Lower leg skin (tissue), 4 donors: ENCODE data around the gene MIPEP. TPM values are rescaled to one million over a fixed set of nuclear protein-coding genes. Genes with fewer than 3 reads are reported as not detected.

Experiments used
- DNase-seq, 2 donors: peaks; one replicate each; pipeline ENCODE4 v3.0.0-alpha.2; 2019; ENCODE audit warnings: low spot score in 2 of 2
- H3K4me3 ChIP-seq: fragments of 200-600 bp; sonication (generic); 2 replicates; pipeline ENCODE4 v1.5.1; 2017; ENCODE audit warnings: mild to moderate bottlenecking, low read depth; ENCODE audit not compliant: poor library complexity, severe bottlenecking
- POLR2A ChIP-seq, 2 donors: fragments of 450-650 bp; IDR thresholded peaks; one replicate each; pipeline ENCODE4 v1.6.1; 2016 to 2017; ENCODE audit warnings: antibody characterized with exemption in 2 of 2, mild to moderate bottlenecking in 1 of 2, moderate library complexity in 1 of 2
- whole genome bisulfite sequencing, 2 donors: methylation state at CpG; one replicate each; pipeline ENCODE4 v1.1.5; 2018; 5-methylcytosine and 5-hydroxymethylcytosine counted together
- intact Hi-C: fragments of 100-400 bp; cut with DNase I; formaldehyde crosslinking; loops from one replicate; pipeline ENCODE4 v1.15.0; 2023; ENCODE audit warnings: low total_unique reads
- total RNA-seq, 4 donors: library from RNA; depleted of rRNA; stranded (reverse); fragments of >200 nt; gene quantifications; one replicate each; pipeline ENCODE4 v1.1.0, GENCODE V29; 2016
- TF ChIP-seq, protein P1 (sequence below), 3 donors: fragments of 450-650 bp; IDR thresholded peaks; one replicate each; pipeline ENCODE4 v1.5.1; 2016; ENCODE audit warnings: antibody characterized with exemption in 3 of 3, mild to moderate bottlenecking in 3 of 3, moderate library complexity in 2 of 3

MIPEP gene
- total RNA-seq, 4 donors from 2014 or later: 22.8 to 50.4 (median 32.5) TPM

DNA sequence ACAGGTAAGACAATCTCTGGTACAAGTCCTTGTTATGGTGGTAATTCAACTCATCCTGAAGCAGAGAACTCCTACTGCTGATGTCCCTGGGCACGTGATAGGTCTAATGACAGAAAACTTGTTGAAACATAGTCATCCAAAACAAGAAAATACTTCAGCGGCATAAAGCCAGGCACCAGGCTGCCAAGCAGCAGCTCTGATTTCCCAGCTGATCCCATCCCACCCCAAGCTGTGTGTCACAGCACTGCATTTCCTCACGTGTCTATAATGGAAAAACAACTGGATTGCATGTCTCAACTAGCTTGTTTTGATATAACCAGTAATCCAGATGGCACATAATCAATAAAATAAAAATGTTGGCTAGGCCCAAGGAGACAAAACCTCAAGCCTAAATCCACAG, 64.8 kb downstream of the MIPEP start:
- no peak for TF ChIP-seq POLR2A (IDR thresholded peaks at IDR 0.05)
- TF ChIP-seq, protein P1, sequence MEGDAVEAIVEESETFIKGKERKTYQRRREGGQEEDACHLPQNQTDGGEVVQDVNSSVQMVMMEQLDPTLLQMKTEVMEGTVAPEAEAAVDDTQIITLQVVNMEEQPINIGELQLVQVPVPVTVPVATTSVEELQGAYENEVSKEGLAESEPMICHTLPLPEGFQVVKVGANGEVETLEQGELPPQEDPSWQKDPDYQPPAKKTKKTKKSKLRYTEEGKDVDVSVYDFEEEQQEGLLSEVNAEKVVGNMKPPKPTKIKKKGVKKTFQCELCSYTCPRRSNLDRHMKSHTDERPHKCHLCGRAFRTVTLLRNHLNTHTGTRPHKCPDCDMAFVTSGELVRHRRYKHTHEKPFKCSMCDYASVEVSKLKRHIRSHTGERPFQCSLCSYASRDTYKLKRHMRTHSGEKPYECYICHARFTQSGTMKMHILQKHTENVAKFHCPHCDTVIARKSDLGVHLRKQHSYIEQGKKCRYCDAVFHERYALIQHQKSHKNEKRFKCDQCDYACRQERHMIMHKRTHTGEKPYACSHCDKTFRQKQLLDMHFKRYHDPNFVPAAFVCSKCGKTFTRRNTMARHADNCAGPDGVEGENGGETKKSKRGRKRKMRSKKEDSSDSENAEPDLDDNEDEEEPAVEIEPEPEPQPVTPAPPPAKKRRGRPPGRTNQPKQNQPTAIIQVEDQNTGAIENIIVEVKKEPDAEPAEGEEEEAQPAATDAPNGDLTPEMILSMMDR (IDR thresholded peaks at IDR 0.05): no peak
- peak; percentile 89 to 92 for DNase-seq
- no peak overlapping the region for H3K4me3 ChIP-seq
- intact Hi-C loops: no loop called here
- 30 to 33% methylated on average over 3 of the region's 3 CpGs for WGBS, 2 donors

DNA sequence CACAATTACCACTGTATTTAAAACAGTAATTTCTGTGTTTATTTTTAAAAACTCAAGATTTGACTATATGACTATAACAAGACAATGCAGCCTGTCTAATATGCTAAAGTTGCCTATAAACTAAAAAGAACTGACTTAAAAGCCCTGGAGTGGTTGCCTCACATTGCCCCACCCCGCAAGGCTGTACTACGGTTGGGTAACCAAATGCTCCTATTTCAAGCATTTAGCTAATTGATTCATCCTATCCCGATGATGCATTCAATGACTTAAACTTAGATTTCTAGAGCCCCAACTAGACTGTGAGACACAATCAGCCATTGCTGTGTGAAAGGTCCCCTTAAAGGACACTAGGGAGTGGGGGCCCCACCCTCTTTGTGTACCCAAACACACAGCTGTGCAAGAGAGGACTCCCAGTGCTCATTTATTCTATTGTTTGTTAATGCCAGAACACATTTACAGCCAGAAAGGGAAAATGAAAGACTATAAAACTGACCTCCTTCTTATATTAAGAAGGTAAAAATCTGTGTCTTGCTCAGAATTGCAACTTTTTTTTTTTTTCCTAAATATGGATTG, 66.9 kb downstream of the MIPEP start:
- WGBS, 2 donors: 55 to 70% methylated on average over 3 of the region's 3 CpGs

DNA sequence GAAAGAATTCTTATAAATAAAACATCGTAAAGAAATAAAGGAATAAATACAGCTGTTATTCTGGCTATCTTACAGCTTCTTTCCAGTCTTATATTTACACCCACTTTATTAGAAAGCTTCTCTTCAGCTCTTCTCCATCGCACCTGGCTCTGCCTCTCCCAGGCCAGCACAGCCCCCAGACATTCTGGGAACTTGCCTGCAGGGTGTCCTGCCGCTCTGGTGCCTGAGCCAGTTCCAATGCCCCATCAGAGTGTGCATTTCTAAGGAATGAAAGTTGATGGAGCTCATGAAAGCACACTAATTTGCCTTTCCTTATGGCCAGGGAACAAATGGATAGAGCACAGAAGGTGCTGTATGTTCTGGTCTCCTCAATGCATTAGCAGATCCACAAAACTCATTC, 68.7 kb downstream of the MIPEP start:
- WGBS, 2 donors: 58 to 70% methylated on average over 3 of the region's 3 CpGs
- intact Hi-C loops: no loop called here
- no peak for TF ChIP-seq POLR2A (IDR thresholded peaks at IDR 0.05)
- TF ChIP-seq, protein P1 (IDR thresholded peaks at IDR 0.05): no peak

More for the DNA sequence above, 66.9 kb downstream of the MIPEP start:
- no peak for DNase-seq
- intact Hi-C loops: no loop called here
- TF ChIP-seq, protein P1 (IDR thresholded peaks at IDR 0.05): no peak
- no peak for TF ChIP-seq POLR2A (IDR thresholded peaks at IDR 0.05)
- no peak overlapping the region for H3K4me3 ChIP-seq

DNA sequence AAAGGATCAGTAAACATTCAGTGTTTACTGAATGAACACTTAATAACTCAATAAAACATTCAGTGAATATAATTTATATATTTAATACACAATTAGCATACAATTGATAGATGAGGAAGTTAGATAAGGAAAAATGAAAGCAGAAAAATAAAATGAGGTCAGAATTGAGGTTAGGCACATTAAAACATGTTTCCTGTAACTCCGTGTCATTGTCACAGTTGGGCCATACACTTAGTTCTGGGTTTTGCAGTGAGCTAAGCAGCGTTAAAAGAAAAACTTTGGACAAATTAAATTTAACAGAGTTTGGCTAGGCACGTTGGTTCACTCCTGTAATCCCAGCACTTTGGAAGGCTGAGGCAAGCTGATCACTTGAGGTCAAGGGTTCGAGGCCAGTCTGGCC, 71.4 kb downstream of the MIPEP start:
- intact Hi-C loops: no loop called here

More for the DNA sequence above, 68.7 kb downstream of the MIPEP start:
- H3K4me3 ChIP-seq: no peak overlapping the region
- no peak for DNase-seq

DNA sequence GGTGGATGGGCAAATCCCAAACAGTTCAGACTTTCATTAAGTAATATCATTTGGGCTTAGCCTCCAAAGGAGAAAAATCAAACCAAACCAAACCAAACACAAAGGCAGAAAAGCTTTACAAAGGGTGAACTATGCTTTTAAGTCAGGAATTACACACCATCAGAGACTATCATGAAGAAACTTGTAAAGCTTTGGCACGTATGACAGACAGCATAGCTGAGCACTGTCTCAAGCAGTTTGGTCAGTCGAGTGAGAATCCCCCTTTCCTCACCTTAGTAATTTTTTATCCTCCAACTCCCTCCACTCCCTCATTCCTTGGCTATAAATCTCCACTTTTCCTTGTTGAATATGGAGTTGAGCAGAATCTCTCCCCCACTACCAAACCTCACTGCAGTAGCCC, 72.1 kb downstream of the MIPEP start:
- H3K4me3 ChIP-seq: no peak overlapping the region
- intact Hi-C loops: no loop called here
- TF ChIP-seq, protein P1 (IDR thresholded peaks at IDR 0.05): no peak
- TF ChIP-seq POLR2A (IDR thresholded peaks at IDR 0.05): no peak
- whole genome bisulfite sequencing, 2 donors: 55 to 59% methylated on average over 2 of the region's 2 CpGs
- DNase-seq: no peak

More for the DNA sequence above, 71.4 kb downstream of the MIPEP start:
- TF ChIP-seq POLR2A (IDR thresholded peaks at IDR 0.05): no peak
- TF ChIP-seq, protein P1 (IDR thresholded peaks at IDR 0.05): no peak
- DNase-seq: no peak
- 78 to 87% methylated on average over 4 of the region's 4 CpGs for WGBS, 2 donors
- H3K4me3 ChIP-seq: no peak overlapping the region

DNA sequence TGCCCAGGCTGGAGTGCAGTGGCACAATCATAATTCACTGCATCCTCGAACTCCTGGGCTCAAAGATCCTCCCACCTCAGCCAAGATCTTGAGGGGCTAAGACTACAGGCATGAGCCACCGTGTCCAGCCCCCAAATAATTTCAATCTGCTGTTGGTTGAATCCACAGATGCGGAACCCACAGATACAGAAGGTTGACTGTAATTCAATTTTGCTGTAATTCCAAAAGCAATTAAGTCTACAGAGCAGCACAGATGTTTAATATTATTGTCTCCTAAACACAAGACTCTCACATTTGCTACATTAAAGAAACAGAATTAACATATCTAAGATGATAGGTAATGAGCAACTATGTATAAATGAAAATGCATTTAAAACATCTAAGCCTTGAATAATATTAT, 75.6 kb downstream of the MIPEP start:
- intact Hi-C loops: no loop called here
- H3K4me3 ChIP-seq: no peak overlapping the region
- WGBS, 2 donors: 90 to 91% methylated on average over 3 of the region's 3 CpGs

More for the DNA sequence above, 75.6 kb downstream of the MIPEP start:
- no peak for TF ChIP-seq POLR2A (IDR thresholded peaks at IDR 0.05)
- TF ChIP-seq, protein P1 (IDR thresholded peaks at IDR 0.05): no peak
- no peak for DNase-seq
